HG02981 (cell line): ENCODE data around the gene FBXO31.
A peak's percentile ranks its signal among the peaks of the same experiment; 100 is the strongest.

Experiments used
- ATAC-seq: cut with Tn5 transposase; IDR thresholded peaks from one replicate; pipeline ENCODE4 v1.9.1; 2021; ENCODE audit warnings: mild to moderate bottlenecking, moderate library complexity; ENCODE audit not compliant: unreplicated experiment

The FBXO31 gene

GRCh38 chr16:87330646-87331045 lies 52.9 kb downstream of the FBXO31 start:
- ATAC-seq, result no peak

- ATAC-seq, result no peak
Observed at GRCh38 chr16:87330257-87330624, 53.3 kb downstream of the FBXO31 start.

- ATAC-seq, result no peak
Observed at GRCh38 chr16:87329436-87330256, 53.9 kb downstream of the FBXO31 start.

- no peak for ATAC-seq
Observed at GRCh38 chr16:87328846-87329245, 54.7 kb downstream of the FBXO31 start.

- no peak for ATAC-seq
Observed at GRCh38 chr16:87327798-87328495, 55.6 kb downstream of the FBXO31 start.

- ATAC-seq, result no peak
Observed at GRCh38 chr16:87326151-87326571, 57.4 kb downstream of the FBXO31 start.

GRCh38 chr16:87325423-87325858 lies 58.1 kb downstream of the FBXO31 start:
- ATAC-seq, result no peak

GRCh38 chr16:87324411-87325275 lies 58.9 kb downstream of the FBXO31 start:
- ATAC-seq, result no peak

- no peak for ATAC-seq
Observed at GRCh38 chr16:87323727-87324410, 59.7 kb downstream of the FBXO31 start.

GRCh38 chr16:87322833-87323726 lies 60.5 kb downstream of the FBXO31 start:
- no peak for ATAC-seq

- no peak for ATAC-seq
Observed at GRCh38 chr16:87322360-87322759, 61.2 kb downstream of the FBXO31 start.

GRCh38 chr16:87321336-87322107 lies 62.1 kb downstream of the FBXO31 start:
- no peak for ATAC-seq

GRCh38 chr16:87320510-87321227 lies 62.9 kb downstream of the FBXO31 start:
- no peak for ATAC-seq

- no peak for ATAC-seq
Observed at GRCh38 chr16:87319997-87320491, 63.5 kb downstream of the FBXO31 start.

GRCh38 chr16:87319011-87319410 lies 64.6 kb downstream of the FBXO31 start:
- ATAC-seq, result no peak

GRCh38 chr16:87317750-87318644 lies 65.6 kb downstream of the FBXO31 start:
- ATAC-seq, result peak; percentile 19
